Measurements from ENCODE around the gene NGB. TPM values are rescaled to one million over a fixed set of nuclear protein-coding genes. Genes with fewer than 3 reads are reported as not detected.

Gene NGB
- total and polyA plus RNA-seq, 4 donors = not detected

DNA sequence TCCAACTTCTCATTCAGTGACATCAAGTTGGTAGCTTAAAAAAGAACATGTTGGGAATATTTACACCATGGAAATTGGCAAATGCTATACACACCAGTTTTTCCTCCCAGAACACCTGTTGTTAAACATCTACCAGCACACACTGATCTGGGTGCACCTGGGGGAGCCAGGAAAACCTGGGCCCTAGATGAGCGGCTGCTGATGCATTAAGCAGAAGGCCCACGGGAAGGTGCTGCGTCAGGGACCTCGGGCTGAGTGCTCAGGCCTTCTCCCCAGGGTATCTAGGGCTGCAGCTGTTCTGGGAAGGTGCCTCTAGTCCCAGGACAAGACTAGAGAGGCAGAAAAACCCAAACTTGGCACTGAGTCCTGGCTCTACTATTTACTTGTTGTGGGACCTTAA, 2.8 kb upstream of the NGB start:
- ATAC-seq (ENCODE audit: insufficient read depth, low FRiP score) (no peak), DNase-seq (no peak)
- peaks cover 0 to 21% (median 2%) of the 10 kb centered on the region in 4 donors for H3K36me3 ChIP-seq (ENCODE audit: control insufficient read depth in 4 of 4, insufficient read depth in 4 of 4, low read length in 4 of 4)
- TF ChIP-seq, protein P1, sequence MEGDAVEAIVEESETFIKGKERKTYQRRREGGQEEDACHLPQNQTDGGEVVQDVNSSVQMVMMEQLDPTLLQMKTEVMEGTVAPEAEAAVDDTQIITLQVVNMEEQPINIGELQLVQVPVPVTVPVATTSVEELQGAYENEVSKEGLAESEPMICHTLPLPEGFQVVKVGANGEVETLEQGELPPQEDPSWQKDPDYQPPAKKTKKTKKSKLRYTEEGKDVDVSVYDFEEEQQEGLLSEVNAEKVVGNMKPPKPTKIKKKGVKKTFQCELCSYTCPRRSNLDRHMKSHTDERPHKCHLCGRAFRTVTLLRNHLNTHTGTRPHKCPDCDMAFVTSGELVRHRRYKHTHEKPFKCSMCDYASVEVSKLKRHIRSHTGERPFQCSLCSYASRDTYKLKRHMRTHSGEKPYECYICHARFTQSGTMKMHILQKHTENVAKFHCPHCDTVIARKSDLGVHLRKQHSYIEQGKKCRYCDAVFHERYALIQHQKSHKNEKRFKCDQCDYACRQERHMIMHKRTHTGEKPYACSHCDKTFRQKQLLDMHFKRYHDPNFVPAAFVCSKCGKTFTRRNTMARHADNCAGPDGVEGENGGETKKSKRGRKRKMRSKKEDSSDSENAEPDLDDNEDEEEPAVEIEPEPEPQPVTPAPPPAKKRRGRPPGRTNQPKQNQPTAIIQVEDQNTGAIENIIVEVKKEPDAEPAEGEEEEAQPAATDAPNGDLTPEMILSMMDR (IDR thresholded peaks at IDR 0.05; ENCODE audit: control extremely low read depth, extremely low read depth) = no peak
- peaks cover 14 to 26% (median 14%) of the 10 kb centered on the region in 3 donors for H3K27me3 ChIP-seq (ENCODE audit: control insufficient read depth in 3 of 3, insufficient read depth in 3 of 3, low read length in 2 of 3)
- WGBS, 2 donors = 69 to 78% methylated on average over 4 of the region's 4 CpGs
- H3K9me3 ChIP-seq (ENCODE audit: control insufficient read depth in 4 of 4, insufficient read depth in 3 of 4, low read length in 3 of 4) = peaks cover 0 to 9% (median 0%) of the 10 kb centered on the region in 4 donors
- H3K27ac ChIP-seq (ENCODE audit: low read depth in 1 of 2, low read length in 1 of 2) = no peak overlapping the region
- H3K4me1 ChIP-seq (ENCODE audit: control insufficient read depth in 5 of 5, insufficient read depth in 5 of 5, low read length in 5 of 5) = peaks cover 0 to 7% (median 0%) of the 10 kb centered on the region in 5 donors
- no peak overlapping the region for H3K4me3 ChIP-seq
- no peak overlapping the region for H3K9ac ChIP-seq (ENCODE audit: insufficient read depth in 1 of 2, low read length in 2 of 2)

DNA sequence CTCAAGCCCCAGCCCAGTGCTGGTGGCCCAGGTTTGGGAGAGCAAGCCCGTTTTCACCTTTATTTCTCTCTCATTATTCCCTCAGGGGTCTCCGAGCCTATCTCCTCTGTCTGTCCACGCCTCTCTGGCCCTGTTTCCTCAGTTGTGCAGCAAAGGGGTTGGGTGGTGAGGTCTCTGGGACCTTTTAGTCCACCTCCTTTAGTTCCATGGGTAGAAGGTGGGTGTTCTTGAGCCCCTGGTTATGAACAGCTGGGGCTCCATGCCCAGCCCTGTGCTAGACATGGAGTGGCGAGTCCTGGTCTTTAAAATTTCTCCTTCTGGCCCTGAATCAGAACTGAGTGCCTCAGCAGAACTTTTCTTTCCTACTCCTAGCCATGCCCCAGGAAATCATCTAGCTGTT, 1.3 kb upstream of the NGB start:
- Histone ChIP-seq H3K27me3 (ENCODE audit: control insufficient read depth in 3 of 3, insufficient read depth in 3 of 3, low read length in 2 of 3) (peaks cover 14 to 38% (median 21%) of the 10 kb centered on the region in 3 donors), H3K4me3 (no peak overlapping the region), H3K36me3 (ENCODE audit: control insufficient read depth in 4 of 4, insufficient read depth in 4 of 4, low read length in 4 of 4) (peaks cover 0 to 7% (median 2%) of the 10 kb centered on the region in 4 donors), H3K27ac (ENCODE audit: low read depth in 1 of 2, low read length in 1 of 2) (no peak overlapping the region), H3K9me3 (ENCODE audit: control insufficient read depth in 4 of 4, insufficient read depth in 3 of 4, low read length in 3 of 4) (peaks cover 0 to 19% (median 2%) of the 10 kb centered on the region in 4 donors), H3K9ac (ENCODE audit: insufficient read depth in 1 of 2, low read length in 2 of 2) (no peak overlapping the region), H3K4me1 (ENCODE audit: control insufficient read depth in 5 of 5, insufficient read depth in 5 of 5, low read length in 5 of 5) (peaks cover 0 to 7% (median 0%) of the 10 kb centered on the region in 5 donors)
- DNase-seq = no peak
- TF ChIP-seq, protein P1 (IDR thresholded peaks at IDR 0.05; ENCODE audit: control extremely low read depth, extremely low read depth) = no peak
- WGBS, 2 donors = 85 to 90% methylated on average over 4 of the region's 4 CpGs
- ATAC-seq (ENCODE audit: insufficient read depth, low FRiP score) = no peak

DNA sequence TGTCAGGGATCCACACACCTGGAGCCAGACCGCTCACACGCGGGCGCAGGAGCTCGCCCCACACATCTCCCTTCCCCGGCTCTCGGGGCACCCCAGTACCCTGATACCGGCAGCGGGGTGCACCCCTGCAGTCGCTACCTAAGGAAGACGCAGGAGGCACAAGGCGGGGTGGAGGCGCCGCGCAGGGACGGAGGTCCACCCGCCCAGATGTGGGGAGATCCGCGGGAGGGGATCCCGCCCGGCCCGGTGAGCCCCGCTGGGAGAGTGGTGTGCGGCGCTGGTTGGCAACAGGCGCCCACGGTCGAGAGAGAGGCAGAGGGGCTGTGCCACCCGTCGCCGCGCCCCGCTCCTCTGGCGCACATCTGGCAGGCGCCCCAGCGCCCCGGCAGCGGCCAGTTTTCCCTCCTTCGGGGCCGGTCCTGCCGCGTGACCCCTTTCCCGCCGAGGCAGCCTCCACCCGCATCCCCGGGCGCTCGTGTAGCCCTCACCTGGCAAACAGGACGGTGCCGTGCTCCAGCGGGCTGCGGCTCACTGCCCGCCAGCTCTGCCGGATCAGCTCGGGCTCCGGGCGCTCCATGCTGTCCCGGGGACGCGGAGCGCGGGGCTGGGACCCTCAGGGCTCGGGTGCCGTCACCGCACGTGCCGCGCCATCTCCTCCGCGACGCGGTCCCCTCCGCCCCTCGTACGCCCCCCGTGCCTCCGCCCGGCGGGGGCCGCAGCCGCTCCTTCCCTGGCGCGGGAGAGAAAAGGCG, 469 bp downstream of the NGB start:
- peaks cover 0 to 17% (median 2%) of the 10 kb centered on the region in 4 donors for H3K9me3 ChIP-seq (ENCODE audit: control insufficient read depth in 4 of 4, insufficient read depth in 3 of 4, low read length in 3 of 4)
- H3K4me1 ChIP-seq (ENCODE audit: control insufficient read depth in 5 of 5, insufficient read depth in 5 of 5, low read length in 5 of 5) = peaks cover 0 to 7% (median 0%) of the 10 kb centered on the region in 5 donors
- no peaks in the 10 kb centered on the region for H3K36me3 ChIP-seq (ENCODE audit: control insufficient read depth in 4 of 4, insufficient read depth in 4 of 4, low read length in 4 of 4)
- no peak overlapping the region for H3K9ac ChIP-seq (ENCODE audit: insufficient read depth in 1 of 2, low read length in 2 of 2)
- H3K27me3 ChIP-seq (ENCODE audit: control insufficient read depth in 3 of 3, insufficient read depth in 3 of 3, low read length in 2 of 3) = peaks cover 14 to 41% (median 21%) of the 10 kb centered on the region in 3 donors
- DNase-seq = no peak
- ATAC-seq (ENCODE audit: insufficient read depth, low FRiP score) = no peak
- no peak overlapping the region for H3K27ac ChIP-seq (ENCODE audit: low read depth in 1 of 2, low read length in 1 of 2)
- no peak overlapping the region for H3K4me3 ChIP-seq
- TF ChIP-seq, protein P1 (IDR thresholded peaks at IDR 0.05; ENCODE audit: control extremely low read depth, extremely low read depth) = no peak
- 4 to 6% methylated on average over 42 to 84 of the region's 84 CpGs for WGBS, 2 donors
